ENCODE measurements around the gene ITGB8. TPM values are rescaled to one million over a fixed set of nuclear protein-coding genes. Genes with fewer than 3 reads are reported as not detected.

The ITGB8 gene
- total and polyA plus RNA-seq, 2 experiments from 2014 or later, result 0.71 to 3.0 TPM

DNA sequence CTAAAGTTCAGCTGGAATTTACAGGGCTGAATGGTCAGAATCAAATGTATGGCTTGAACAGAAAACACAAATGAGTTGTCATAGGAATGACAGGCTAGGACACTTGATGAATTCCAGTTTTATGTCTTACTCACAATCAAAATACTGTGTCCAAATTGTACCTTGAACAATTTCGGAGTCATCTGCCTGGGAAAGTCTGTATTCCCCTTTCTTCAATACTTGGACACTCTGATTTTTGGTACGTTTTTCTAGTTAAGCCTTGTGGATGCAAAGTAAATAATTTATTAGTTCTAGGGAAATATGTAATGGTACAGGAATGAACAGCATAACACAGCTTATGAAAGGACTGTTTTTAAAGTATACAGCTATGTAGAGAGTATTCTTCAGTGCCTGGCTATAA, 100.4 kb downstream of the ITGB8 start (continued):
- TF ChIP-seq, protein P1, sequence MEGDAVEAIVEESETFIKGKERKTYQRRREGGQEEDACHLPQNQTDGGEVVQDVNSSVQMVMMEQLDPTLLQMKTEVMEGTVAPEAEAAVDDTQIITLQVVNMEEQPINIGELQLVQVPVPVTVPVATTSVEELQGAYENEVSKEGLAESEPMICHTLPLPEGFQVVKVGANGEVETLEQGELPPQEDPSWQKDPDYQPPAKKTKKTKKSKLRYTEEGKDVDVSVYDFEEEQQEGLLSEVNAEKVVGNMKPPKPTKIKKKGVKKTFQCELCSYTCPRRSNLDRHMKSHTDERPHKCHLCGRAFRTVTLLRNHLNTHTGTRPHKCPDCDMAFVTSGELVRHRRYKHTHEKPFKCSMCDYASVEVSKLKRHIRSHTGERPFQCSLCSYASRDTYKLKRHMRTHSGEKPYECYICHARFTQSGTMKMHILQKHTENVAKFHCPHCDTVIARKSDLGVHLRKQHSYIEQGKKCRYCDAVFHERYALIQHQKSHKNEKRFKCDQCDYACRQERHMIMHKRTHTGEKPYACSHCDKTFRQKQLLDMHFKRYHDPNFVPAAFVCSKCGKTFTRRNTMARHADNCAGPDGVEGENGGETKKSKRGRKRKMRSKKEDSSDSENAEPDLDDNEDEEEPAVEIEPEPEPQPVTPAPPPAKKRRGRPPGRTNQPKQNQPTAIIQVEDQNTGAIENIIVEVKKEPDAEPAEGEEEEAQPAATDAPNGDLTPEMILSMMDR (conservative IDR thresholded peaks at IDR 0.05; ENCODE audit: low read depth in 2 of 2), result no peak
- no peak for TF ChIP-seq STAT1 (IDR thresholded peaks at IDR 0.05; ENCODE audit: unreplicated experiment)
- TF ChIP-seq NANOG (IDR thresholded peaks at IDR 0.05; ENCODE audit: borderline replicate concordance), result no peak
- no peak for TF ChIP-seq JUNB (IDR thresholded peaks at IDR 0.05; ENCODE audit: unreplicated experiment)
- TF ChIP-seq ZNF462 (CRISPR knock-in tag; IDR thresholded peaks at IDR 0.05), result no peak

GRCh38 chr7:20432071-20432470, 101.4 kb downstream of the ITGB8 start:
- no peaks in the 10 kb centered on the region for H3K36me3 Mint-ChIP-seq (ENCODE audit: low read depth)
- Histone ChIP-seq H3K9me2 (ENCODE audit: insufficient read depth) (no peaks in the 10 kb centered on the region), H2AFZ (no peak overlapping the region), H3K79me2 (replicated peaks; ENCODE audit: insufficient read depth) (no peaks in the 10 kb centered on the region), H3K4me1 (ENCODE audit: insufficient read depth) (no peaks in the 10 kb centered on the region), H3K27me3 (ENCODE audit: insufficient read depth) (no peaks in the 10 kb centered on the region), H3K4me3 (no peak overlapping the region), H3K27ac (ENCODE audit: low read depth) (no peak overlapping the region), H4K20me1 (replicated peaks; ENCODE audit: insufficient read depth) (no peaks in the 10 kb centered on the region), H3F3A (replicated peaks; ENCODE audit: low read depth) (no peaks in the 10 kb centered on the region), H3K36me3 (ENCODE audit: insufficient read depth) (no peaks in the 10 kb centered on the region), H3K4me2 (no peak overlapping the region)
- ATAC-seq (no peak), DNase-seq (ENCODE audit: low spot score) (no peak)
- H3K9me3 Mint-ChIP-seq, result no peaks in the 10 kb centered on the region
- H3K27me3 Mint-ChIP-seq (ENCODE audit: insufficient read depth, low read depth, poor library complexity), result no peaks in the 10 kb centered on the region
- H3K4me1 Mint-ChIP-seq, result peaks cover 2% of the 10 kb centered on the region; the same call in 1 of the 3 replicates
- H3K27ac Mint-ChIP-seq, result no peak overlapping the region
- H3K4me3 Mint-ChIP-seq, result no peak overlapping the region
- no peak for TF ChIP-seq ZNF462 (CRISPR knock-in tag; IDR thresholded peaks at IDR 0.05)
- no peak for TF ChIP-seq STAT1 (IDR thresholded peaks at IDR 0.05; ENCODE audit: unreplicated experiment)
- no peak for TF ChIP-seq ZNF114 (CRISPR knock-in tag; IDR thresholded peaks at IDR 0.05)
- no peak for TF ChIP-seq JUNB (IDR thresholded peaks at IDR 0.05; ENCODE audit: unreplicated experiment)
- no peak for TF ChIP-seq NANOG (IDR thresholded peaks at IDR 0.05; ENCODE audit: borderline replicate concordance)
- TF ChIP-seq EZH2 (IDR thresholded peaks at IDR 0.05; ENCODE audit: low read depth, unreplicated experiment), result no peak

Measured in GM23338 (cell line).